H1 (cell line): ENCODE results near the gene TRIM65. TPM values are rescaled to one million over a fixed set of nuclear protein-coding genes. Genes with fewer than 3 reads are reported as not detected.

Experiments
- CHD7 ChIP-seq: fragments of 300-600 bp; sonication (generic); IDR thresholded peaks from 2 replicates; pipeline ENCODE4 v1.7.1; 2012; ENCODE audit warnings: low read length, moderate library complexity, mild to moderate bottlenecking, inconsistent platforms; ENCODE audit not compliant: insufficient replicate concordance
- polyA plus RNA-seq, 7 experiments: library from polyadenylated mRNA; depleted of rRNA in 3 of 7; stranded (reverse) in 5 of 7; unstranded in 2 of 7; fragments of >200 nt in 5 of 7; fragments of 200-250 nt in 2 of 7; gene quantifications; 1 replicate in 5 of 7; 2 replicates in 1 of 7; 4 replicates in 1 of 7; pipeline versions ENCODE4 v1.2.1 to v1.2.3, GENCODE V29; 2011 to 2013; ENCODE audit warnings: missing spikeins in 2 of 7, mixed read lengths in 2 of 7
- total RNA-seq: library from RNA; stranded (reverse); fragmentation: NEBNext Ultra II Directional; extraction: Animal tissue kit (Norgen Biotek cat#: 25700); gene quantifications from 2 replicates; pipeline ENCODE4 v1.2.1, GENCODE V29; 2021

Gene TRIM65
- total and polyA plus RNA-seq, 2 of the 8 experiments (the other 6 are each of a cell fraction or from before 2014, with no cell fraction given) = 21.2 to 48.6 TPM

GRCh38 chr17:75854101-75854748 is 42.5 kb downstream of the TRIM65 start (continued):
- TF ChIP-seq CHD7 = no peak
